Measurements from ENCODE around the gene PDE2A.
A peak's percentile ranks its signal among the peaks of the same experiment; 100 is the strongest.

PDE2A gene

DNA sequence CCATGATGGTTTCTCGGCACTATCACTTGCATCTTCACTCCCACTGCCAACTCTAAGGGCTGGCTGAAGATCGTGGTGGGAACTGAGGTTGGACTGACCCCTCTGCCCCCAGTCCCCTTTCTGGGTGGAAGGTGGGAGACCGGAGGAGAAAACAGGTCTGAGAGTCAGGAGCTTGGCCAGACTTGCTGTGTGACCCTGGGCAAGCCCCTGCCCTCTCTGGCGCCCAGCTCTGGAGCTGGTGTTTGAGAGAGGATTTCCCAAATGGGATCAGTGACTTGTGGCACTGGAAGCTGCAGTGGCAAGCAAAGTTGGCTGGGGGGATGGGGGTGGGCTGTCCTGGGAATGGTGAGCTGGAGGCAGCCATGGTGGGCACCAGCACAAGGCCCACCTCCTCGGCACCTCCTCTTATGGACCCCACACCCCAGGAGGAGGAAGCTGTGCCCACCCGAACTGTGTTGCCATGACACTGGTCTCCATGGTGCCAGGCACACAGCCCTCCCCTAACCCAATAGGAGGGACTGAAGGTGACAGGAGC lies 6.5 kb upstream of the PDE2A start:
- no peaks in the 10 kb centered on the region for H3K9me3 ChIP-seq (ENCODE audit: control insufficient read depth, low read depth, low read length)
- H3K9ac ChIP-seq (ENCODE audit: low read length): no peak overlapping the region
- H3K4me3 ChIP-seq (ENCODE audit: low read length): no peak overlapping the region
- H3K4me1 ChIP-seq (ENCODE audit: control insufficient read depth, low read depth, low read length): peaks cover 4% of the 10 kb centered on the region
- no peak overlapping the region for H3K27ac ChIP-seq (ENCODE audit: low read length)
- H3K27me3 ChIP-seq (ENCODE audit: control insufficient read depth, insufficient read depth, low read length): peaks cover 38% of the 10 kb centered on the region
- no peaks in the 10 kb centered on the region for H3K36me3 ChIP-seq (ENCODE audit: control insufficient read depth, low read depth, low read length)

DNA sequence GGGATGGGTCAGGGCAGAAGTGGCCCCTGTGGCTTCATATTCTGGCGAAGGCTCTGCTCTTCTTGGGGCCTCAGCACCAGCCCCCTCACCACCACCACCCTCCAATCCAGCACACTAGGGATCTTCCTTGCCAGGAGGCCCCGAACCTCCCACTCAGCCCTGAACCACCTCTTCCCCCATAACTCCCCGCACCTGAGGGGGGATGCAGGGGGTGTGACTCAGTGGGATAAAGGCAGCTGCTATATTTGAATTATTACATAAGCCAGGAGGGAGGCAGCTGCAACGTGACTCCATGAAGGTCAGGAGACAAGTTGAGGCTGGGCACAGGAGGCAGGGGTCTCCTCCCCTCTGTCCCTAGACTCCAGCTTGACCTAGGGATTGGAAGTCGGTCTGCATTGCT lies 5.6 kb upstream of the PDE2A start:
- Histone ChIP-seq H3K36me3 (ENCODE audit: control insufficient read depth, low read depth, low read length) (no peaks in the 10 kb centered on the region), H3K4me3 (ENCODE audit: low read length) (no peak overlapping the region), H3K27ac (ENCODE audit: low read length) (no peak overlapping the region), H3K4me1 (ENCODE audit: control insufficient read depth, low read depth, low read length) (peaks cover 4% of the 10 kb centered on the region), H3K9me3 (ENCODE audit: control insufficient read depth, low read depth, low read length) (no peaks in the 10 kb centered on the region), H3K9ac (ENCODE audit: low read length) (no peak overlapping the region), H3K27me3 (ENCODE audit: control insufficient read depth, insufficient read depth, low read length) (peaks cover 46% of the 10 kb centered on the region)

DNA sequence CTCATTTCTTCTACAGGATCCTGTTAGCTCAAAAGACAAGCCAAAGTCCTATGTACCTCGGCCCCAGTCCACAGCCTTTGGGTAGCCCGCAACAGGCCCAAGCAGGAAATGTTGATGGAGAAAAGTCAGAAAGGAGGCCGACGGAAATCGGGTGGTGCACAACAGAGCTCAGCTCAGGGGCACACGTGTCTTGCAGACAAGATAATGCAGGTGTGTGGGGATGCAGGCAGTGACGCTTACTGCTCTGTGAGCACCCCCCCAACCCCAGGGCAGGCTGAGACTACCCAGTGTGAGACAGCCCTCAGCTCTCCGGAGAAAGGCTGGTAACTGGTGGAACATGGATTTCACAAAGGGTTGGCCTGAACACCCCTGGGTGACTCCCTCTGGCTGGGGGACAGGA lies 4.3 kb upstream of the PDE2A start:
- Histone ChIP-seq H3K4me1 (ENCODE audit: control insufficient read depth, low read depth, low read length) (peaks cover 4% of the 10 kb centered on the region), H3K4me3 (ENCODE audit: low read length) (no peak overlapping the region), H3K9ac (ENCODE audit: low read length) (no peak overlapping the region), H3K9me3 (ENCODE audit: control insufficient read depth, low read depth, low read length) (no peaks in the 10 kb centered on the region), H3K27ac (ENCODE audit: low read length) (no peak overlapping the region), H3K27me3 (ENCODE audit: control insufficient read depth, insufficient read depth, low read length) (peaks cover 59% of the 10 kb centered on the region), H3K36me3 (ENCODE audit: control insufficient read depth, low read depth, low read length) (no peaks in the 10 kb centered on the region)

DNA sequence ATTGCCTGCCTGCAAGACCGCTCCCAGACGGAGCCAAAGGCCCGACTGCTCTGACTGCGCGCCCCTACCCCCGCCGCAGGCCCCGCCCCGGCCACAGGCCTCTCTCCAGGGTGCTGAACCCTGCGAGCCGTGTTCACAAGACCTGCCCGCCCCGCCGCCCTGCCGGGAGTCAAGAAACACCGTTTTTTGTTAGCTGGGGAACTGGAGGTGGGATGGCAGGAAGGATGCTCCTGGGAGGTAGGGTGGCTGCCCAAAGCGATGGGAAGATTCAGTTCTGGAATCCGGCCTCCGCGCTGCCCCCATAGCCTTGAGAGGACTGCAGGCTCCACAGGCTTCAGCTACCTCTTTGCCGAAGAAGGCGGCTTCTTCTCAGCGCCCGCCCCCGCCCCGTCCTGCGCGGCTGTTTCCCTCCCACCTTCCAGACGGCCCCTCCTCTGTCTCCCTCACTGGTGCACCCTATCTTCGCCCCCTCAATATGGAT lies 2.7 kb upstream of the PDE2A start:
- no peak overlapping the region for H3K9ac ChIP-seq (ENCODE audit: low read length)
- H3K27me3 ChIP-seq (ENCODE audit: control insufficient read depth, insufficient read depth, low read length): peaks cover 59% of the 10 kb centered on the region

DNA sequence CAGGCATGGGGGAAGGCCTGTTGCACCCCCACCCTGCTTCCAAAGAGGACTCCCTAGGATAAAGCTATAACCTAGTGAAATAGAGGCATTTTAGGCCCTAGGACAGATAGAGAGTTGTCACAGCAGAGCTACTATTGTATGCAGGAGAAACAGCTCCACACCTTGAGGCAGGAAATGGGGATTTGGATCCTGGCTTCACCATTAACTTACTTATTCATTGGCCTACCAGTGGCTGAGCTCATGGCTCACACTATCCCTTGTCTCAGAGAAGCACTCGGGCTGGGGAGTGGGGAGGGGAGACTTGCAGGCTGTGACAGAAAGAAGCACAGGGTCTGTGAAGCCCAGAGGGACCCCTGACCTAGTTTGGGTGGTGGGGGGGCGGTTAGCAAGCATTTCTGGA lies 999 bp upstream of the PDE2A start:
- Histone ChIP-seq H3K9me3 (ENCODE audit: control insufficient read depth, low read depth, low read length) (no peaks in the 10 kb centered on the region), H3K36me3 (ENCODE audit: control insufficient read depth, low read depth, low read length) (no peaks in the 10 kb centered on the region), H3K9ac (ENCODE audit: low read length) (no peak overlapping the region), H3K4me3 (ENCODE audit: low read length) (no peak overlapping the region), H3K27me3 (ENCODE audit: control insufficient read depth, insufficient read depth, low read length) (peaks cover 59% of the 10 kb centered on the region), H3K4me1 (ENCODE audit: control insufficient read depth, low read depth, low read length) (peaks cover 4% of the 10 kb centered on the region), H3K27ac (ENCODE audit: low read length) (no peak overlapping the region)

More for the DNA sequence above, 2.7 kb upstream of the PDE2A start:
- H3K4me1 ChIP-seq (ENCODE audit: control insufficient read depth, low read depth, low read length): peaks cover 4% of the 10 kb centered on the region
- peak overlapping the region; percentile 20 for H3K4me3 ChIP-seq (ENCODE audit: low read length)
- H3K27ac ChIP-seq (ENCODE audit: low read length): no peak overlapping the region
- no peaks in the 10 kb centered on the region for H3K36me3 ChIP-seq (ENCODE audit: control insufficient read depth, low read depth, low read length)
- H3K9me3 ChIP-seq (ENCODE audit: control insufficient read depth, low read depth, low read length): no peaks in the 10 kb centered on the region

DNA sequence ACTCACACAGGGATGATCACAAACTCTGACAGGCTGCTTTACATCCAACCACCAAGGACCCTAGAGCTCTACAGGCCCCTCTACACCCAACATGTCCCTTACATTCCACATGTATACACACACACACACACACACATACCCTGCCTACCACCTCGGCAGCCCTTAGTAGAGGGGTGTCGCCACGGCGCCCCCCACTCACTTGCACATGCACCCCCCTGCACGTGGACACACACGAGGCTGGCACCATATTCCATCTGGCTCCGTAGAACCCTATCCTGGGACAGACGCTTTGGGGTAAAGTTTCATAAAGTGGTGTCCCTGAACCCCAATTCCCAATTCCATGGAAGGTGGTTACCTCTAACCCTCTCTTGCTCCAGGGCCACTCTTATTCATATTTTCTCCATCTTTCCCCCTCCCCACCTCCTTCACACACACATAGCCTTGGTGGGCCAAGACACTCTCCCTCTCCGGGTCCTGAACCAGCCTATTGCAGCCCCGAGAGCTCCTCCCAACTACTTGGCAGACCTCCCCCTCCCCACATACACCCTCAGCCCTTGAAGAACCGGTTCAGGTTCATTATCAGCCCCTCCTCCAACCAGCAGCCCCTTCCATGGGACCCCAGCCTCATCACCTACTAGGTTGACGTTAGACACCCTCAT lies 809 bp downstream of the PDE2A start:
- H3K27ac ChIP-seq (ENCODE audit: low read length): no peak overlapping the region
- H3K27me3 ChIP-seq (ENCODE audit: control insufficient read depth, insufficient read depth, low read length): peaks cover 46% of the 10 kb centered on the region
- H3K9me3 ChIP-seq (ENCODE audit: control insufficient read depth, low read depth, low read length): no peaks in the 10 kb centered on the region
- no peak overlapping the region for H3K9ac ChIP-seq (ENCODE audit: low read length)
- H3K4me1 ChIP-seq (ENCODE audit: control insufficient read depth, low read depth, low read length): peaks cover 8% of the 10 kb centered on the region
- peak overlapping the region; percentile 45 for H3K4me3 ChIP-seq (ENCODE audit: low read length)
- no peaks in the 10 kb centered on the region for H3K36me3 ChIP-seq (ENCODE audit: control insufficient read depth, low read depth, low read length)

DNA sequence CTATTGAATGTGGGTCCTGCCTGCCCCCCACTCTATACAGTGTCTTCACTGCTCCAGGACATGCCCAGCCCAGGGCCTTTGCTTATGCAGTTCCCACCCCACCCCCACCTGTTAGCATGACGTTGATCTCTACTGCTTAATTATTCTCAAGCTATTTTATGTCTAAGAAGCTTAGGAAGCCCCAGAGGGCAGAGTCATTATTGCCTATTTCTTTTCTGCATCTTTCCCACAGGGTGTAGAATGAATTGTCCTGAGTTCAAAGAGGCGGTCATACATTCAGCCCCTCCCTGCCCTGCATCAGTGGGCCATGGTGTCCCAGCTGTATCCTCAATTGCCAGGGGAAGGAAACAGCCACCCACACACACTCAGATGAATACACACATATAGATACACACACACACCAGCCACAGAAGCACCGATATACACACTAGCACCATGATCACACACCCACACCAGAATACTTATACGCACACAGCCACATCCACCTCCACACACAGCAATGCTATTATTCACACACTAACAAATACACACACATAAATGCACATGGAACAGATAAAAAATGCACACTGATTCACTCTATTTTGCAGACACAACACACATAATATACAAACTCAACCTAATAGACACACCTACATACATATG lies 1.5 kb downstream of the PDE2A start:
- H3K9me3 ChIP-seq (ENCODE audit: control insufficient read depth, low read depth, low read length): no peaks in the 10 kb centered on the region
- no peak overlapping the region for H3K4me3 ChIP-seq (ENCODE audit: low read length)
- no peak overlapping the region for H3K27ac ChIP-seq (ENCODE audit: low read length)
- H3K9ac ChIP-seq (ENCODE audit: low read length): no peak overlapping the region
- no peaks in the 10 kb centered on the region for H3K36me3 ChIP-seq (ENCODE audit: control insufficient read depth, low read depth, low read length)
- peaks cover 39% of the 10 kb centered on the region for H3K27me3 ChIP-seq (ENCODE audit: control insufficient read depth, insufficient read depth, low read length)
- H3K4me1 ChIP-seq (ENCODE audit: control insufficient read depth, low read depth, low read length): peaks cover 8% of the 10 kb centered on the region

DNA sequence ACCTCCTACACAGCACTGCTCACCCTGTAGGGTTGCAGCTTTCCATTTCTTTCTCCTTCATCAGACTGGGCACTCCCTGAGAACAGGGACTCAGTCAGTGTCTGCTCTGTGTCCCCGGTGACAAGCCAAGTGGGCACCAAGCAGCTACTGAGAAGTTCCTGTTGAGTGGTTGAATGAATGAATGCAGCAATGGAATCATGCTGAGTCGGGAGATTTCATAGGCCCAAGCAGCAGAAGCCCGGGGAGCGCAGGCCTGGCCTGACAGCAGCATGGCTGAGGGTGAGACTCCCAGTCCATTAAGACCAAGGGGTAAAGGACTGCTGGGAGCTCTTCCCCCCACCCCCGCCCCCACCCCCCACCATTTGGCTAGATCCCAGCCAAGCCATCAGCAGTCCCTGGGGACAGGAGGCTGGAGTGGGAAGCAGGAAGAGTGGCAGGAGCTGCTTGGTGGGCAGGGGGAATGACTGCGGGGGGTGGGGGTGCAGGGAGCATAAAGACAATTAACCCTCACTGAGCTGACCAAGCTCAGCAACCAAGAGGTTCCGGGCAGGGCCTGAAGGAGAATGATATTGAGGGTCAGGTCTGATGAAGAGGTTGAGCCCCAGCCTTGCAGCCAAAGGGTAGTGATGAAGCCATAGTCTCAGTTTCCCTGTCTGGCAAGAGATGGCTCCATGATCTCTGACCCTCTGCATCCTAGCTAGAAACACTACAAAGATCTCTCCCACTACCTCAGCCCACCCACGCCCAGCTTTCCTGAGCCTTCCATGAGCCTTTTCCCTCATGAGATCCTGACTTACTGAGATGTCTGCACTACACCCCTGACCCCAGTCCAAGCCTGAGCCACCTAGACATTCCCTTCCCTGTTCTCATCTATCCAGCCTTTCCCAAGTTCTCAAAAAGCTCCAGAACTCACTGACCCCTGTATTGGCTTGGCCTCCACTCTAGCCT lies 2.8 kb downstream of the PDE2A start:
- Histone ChIP-seq H3K4me1 (ENCODE audit: control insufficient read depth, low read depth, low read length) (peaks cover 6% of the 10 kb centered on the region), H3K27me3 (ENCODE audit: control insufficient read depth, insufficient read depth, low read length) (peaks cover 28% of the 10 kb centered on the region), H3K9ac (ENCODE audit: low read length) (no peak overlapping the region), H3K9me3 (ENCODE audit: control insufficient read depth, low read depth, low read length) (no peaks in the 10 kb centered on the region), H3K27ac (ENCODE audit: low read length) (no peak overlapping the region), H3K36me3 (ENCODE audit: control insufficient read depth, low read depth, low read length) (no peaks in the 10 kb centered on the region), H3K4me3 (ENCODE audit: low read length) (no peak overlapping the region)

DNA sequence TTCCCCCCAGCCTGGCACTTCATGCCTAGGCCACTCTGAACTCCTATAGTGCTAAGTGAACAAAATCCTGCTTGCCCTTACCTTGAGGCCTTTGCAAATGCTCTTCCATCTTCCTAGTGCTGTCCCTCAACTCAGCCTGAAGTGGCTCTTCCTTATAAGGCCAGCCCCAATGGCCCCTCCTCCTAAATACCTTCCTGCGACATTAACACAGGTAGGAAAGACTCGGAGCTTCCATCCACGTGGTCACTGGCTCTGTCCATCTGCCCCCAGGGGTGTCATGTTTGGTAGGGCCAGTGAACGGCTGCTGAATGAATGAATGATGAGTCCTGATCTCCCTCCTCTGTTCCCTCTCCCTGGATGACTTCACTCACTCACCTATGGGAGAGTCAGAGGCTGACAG lies 4.2 kb downstream of the PDE2A start:
- Histone ChIP-seq H3K27me3 (ENCODE audit: control insufficient read depth, insufficient read depth, low read length) (peaks cover 15% of the 10 kb centered on the region), H3K36me3 (ENCODE audit: control insufficient read depth, low read depth, low read length) (no peaks in the 10 kb centered on the region), H3K9me3 (ENCODE audit: control insufficient read depth, low read depth, low read length) (no peaks in the 10 kb centered on the region), H3K4me3 (ENCODE audit: low read length) (no peak overlapping the region), H3K27ac (ENCODE audit: low read length) (no peak overlapping the region), H3K4me1 (ENCODE audit: control insufficient read depth, low read depth, low read length) (peaks cover 4% of the 10 kb centered on the region), H3K9ac (ENCODE audit: low read length) (no peak overlapping the region)

DNA sequence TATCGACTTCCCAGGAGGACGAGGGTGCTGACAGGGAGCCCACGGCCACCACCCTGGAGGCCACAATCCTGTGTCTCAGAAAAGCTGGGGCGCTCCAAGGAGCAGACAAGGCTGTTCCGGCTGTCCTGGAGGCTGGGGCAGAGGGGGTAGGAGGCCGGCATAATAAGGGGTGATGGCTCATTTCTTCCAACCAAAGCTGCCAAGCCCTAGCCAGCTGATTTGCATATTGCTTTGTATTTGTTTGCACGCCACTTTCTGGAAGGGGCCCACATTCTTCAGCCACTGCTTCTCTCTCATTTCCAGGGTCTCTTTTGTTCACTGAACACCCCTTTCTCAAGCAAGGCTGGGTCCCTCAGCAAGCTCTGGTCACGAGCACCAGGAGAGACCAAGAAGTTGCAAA lies 4.7 kb downstream of the PDE2A start:
- no peak overlapping the region for H3K9ac ChIP-seq (ENCODE audit: low read length)
- no peak overlapping the region for H3K4me3 ChIP-seq (ENCODE audit: low read length)
- no peak overlapping the region for H3K27ac ChIP-seq (ENCODE audit: low read length)
- H3K4me1 ChIP-seq (ENCODE audit: control insufficient read depth, low read depth, low read length): peaks cover 4% of the 10 kb centered on the region
- peaks cover 9% of the 10 kb centered on the region for H3K27me3 ChIP-seq (ENCODE audit: control insufficient read depth, insufficient read depth, low read length)
- H3K9me3 ChIP-seq (ENCODE audit: control insufficient read depth, low read depth, low read length): no peaks in the 10 kb centered on the region
- H3K36me3 ChIP-seq (ENCODE audit: control insufficient read depth, low read depth, low read length): no peaks in the 10 kb centered on the region

DNA sequence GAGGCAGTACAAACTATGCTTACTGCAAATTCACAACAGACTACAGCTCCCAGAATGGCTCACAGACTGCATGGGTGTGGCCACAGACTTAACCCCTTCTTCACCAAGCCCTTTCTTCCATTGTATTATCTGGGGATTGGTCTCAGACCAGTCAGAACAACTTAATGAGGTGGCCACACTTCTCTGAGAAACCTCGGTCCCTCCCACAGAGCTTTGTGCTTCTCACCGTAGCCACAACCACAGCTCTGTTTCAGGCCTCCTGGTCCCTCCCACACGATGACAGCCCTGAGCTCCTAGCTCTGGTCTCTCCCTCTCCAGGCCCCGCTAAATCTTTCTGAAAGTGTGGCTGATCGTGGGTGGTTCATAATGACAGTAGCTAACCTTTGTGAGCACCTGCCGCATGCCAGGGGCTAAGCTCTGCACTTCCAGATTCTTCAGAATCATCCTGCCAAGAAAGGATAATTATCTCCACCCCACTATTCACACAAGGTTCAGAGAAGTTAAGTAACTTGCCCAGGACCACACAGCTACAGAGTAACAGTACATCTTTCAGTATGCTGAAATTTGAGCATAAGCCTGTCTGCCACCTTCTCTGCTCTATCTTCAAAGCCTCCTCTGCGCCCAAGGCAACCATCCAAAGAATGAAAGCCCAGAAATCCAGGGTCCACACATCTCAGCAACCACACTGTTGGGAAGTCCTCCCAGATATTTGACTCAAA lies 5.4 kb downstream of the PDE2A start:
- H3K4me1 ChIP-seq (ENCODE audit: control insufficient read depth, low read depth, low read length): peaks cover 4% of the 10 kb centered on the region
- no peak overlapping the region for H3K4me3 ChIP-seq (ENCODE audit: low read length)
- peaks cover 2% of the 10 kb centered on the region for H3K27me3 ChIP-seq (ENCODE audit: control insufficient read depth, insufficient read depth, low read length)
- no peak overlapping the region for H3K27ac ChIP-seq (ENCODE audit: low read length)
- no peaks in the 10 kb centered on the region for H3K36me3 ChIP-seq (ENCODE audit: control insufficient read depth, low read depth, low read length)
- H3K9ac ChIP-seq (ENCODE audit: low read length): no peak overlapping the region
- no peaks in the 10 kb centered on the region for H3K9me3 ChIP-seq (ENCODE audit: control insufficient read depth, low read depth, low read length)
